Mucosa of descending colon (tissue), 3 donors: Measurements from ENCODE around the gene CELF4. TPM values are rescaled to one million over a fixed set of nuclear protein-coding genes. Genes with fewer than 3 reads are reported as not detected.

Experiments
- ATAC-seq: fragments of 200-7000 bp; cut with Tn5 transposase; one replicate; pipeline ENCODE4 v1.9.1; 2020; ENCODE audit warnings: mild to moderate bottlenecking, moderate library complexity
- DNase-seq, 3 donors: peaks; one replicate each; pipeline ENCODE4 v3.0.0-alpha.2; 2020
- H3K36me3 ChIP-seq: fragments of 200-600 bp; one replicate; pipeline ENCODE4 v1.8.0; 2021; ENCODE audit warnings: low read depth, mild to moderate bottlenecking
- H3K4me1 ChIP-seq: fragments of 200-600 bp; one replicate; pipeline ENCODE4 v1.8.0; 2021; ENCODE audit warnings: low read depth, mild to moderate bottlenecking
- H3K4me3 ChIP-seq: fragments of 200-600 bp; one replicate; pipeline ENCODE4 v1.8.0; 2021; ENCODE audit warnings: mild to moderate bottlenecking
- H3K9me3 ChIP-seq: fragments of 200-600 bp; one replicate; pipeline ENCODE4 v1.8.0; 2021; ENCODE audit warnings: mild to moderate bottlenecking
- CTCF ChIP-seq: fragments of 200-600 bp; IDR thresholded peaks from one replicate; pipeline ENCODE4 v1.8.0; 2022; ENCODE audit warnings: antibody characterized with exemption, mild to moderate bottlenecking
- intact Hi-C, 2 donors: fragments of 100-400 bp; cut with DNase I in 1 of 2; cut with micrococcal nuclease in 1 of 2; formaldehyde crosslinking; loops; one replicate each; pipeline versions ENCODE4 v1.11.0 to v1.11.1; 2022; cut with DNase I, micrococcal nuclease
- total RNA-seq, 3 donors: library from RNA; stranded (reverse); fragmentation: NEBNext Ultra II Directional in 2 of 3; extraction: Animal tissue kit (Norgen Biotek cat#: 25700) in 2 of 3; gene quantifications; one replicate each; pipeline versions ENCODE4 v1.2.1 to v1.2.4, GENCODE V29; 2021 to 2023
- donor health status: DM: no; HTN: no; CAD: no; lungs with moderate emphysema.
- donor health status: DM: no; HTN: no; CAD: no.
- donor health status: DM: no; HTN: yes; CAD: no.

Gene CELF4
- total RNA-seq, 3 donors from 2014 or later: 0.32 to 4.4 (median 0.72) TPM

GRCh38 chr18:37551846-37552245 lies 13.8 kb downstream of the CELF4 start:
- Histone ChIP-seq H3K4me3 (no peak overlapping the region), H3K9me3 (no peaks in the 10 kb centered on the region), H3K36me3 (no peaks in the 10 kb centered on the region), H3K4me1 (no peaks in the 10 kb centered on the region)
- intact Hi-C loops: no loop called here
- DNase-seq: no peak
- no peak for ATAC-seq
- no peak for TF ChIP-seq CTCF

- TF ChIP-seq CTCF: no peak
- ATAC-seq: no peak
- DNase-seq: no peak
- no peak overlapping the region for H3K4me3 ChIP-seq
- intact Hi-C loops: no loop called here
- no peaks in the 10 kb centered on the region for H3K4me1 ChIP-seq
- H3K9me3 ChIP-seq: no peaks in the 10 kb centered on the region
- H3K36me3 ChIP-seq: no peaks in the 10 kb centered on the region
These were observed 14.3 kb downstream of the CELF4 start for GRCh38 chr18:37551249-37551648.

- DNase-seq: no peak
- Histone ChIP-seq H3K4me3 (no peak overlapping the region), H3K9me3 (no peaks in the 10 kb centered on the region), H3K4me1 (no peaks in the 10 kb centered on the region), H3K36me3 (no peaks in the 10 kb centered on the region)
- no peak for ATAC-seq
- TF ChIP-seq CTCF: no peak
- intact Hi-C loops: no loop called here
These were observed 15.3 kb downstream of the CELF4 start for GRCh38 chr18:37550118-37550875.

- Histone ChIP-seq H3K4me1 (no peaks in the 10 kb centered on the region), H3K4me3 (no peak overlapping the region), H3K36me3 (no peaks in the 10 kb centered on the region), H3K9me3 (no peaks in the 10 kb centered on the region)
- ATAC-seq (no peak), DNase-seq (no peak)
- intact Hi-C loops: no loop called here
- no peak for TF ChIP-seq CTCF
These were observed 16.8 kb downstream of the CELF4 start for GRCh38 chr18:37548679-37549289.

- DNase-seq (no peak), ATAC-seq (no peak)
- no peak for TF ChIP-seq CTCF
- H3K4me3 ChIP-seq: no peak overlapping the region
- H3K4me1 ChIP-seq: no peaks in the 10 kb centered on the region
- intact Hi-C loops: no loop called here
- H3K9me3 ChIP-seq: no peaks in the 10 kb centered on the region
- no peaks in the 10 kb centered on the region for H3K36me3 ChIP-seq
These were observed 18.3 kb downstream of the CELF4 start for GRCh38 chr18:37547196-37547827.
